ENCODE results near the gene BCORL1.

BCORL1 gene

DNA sequence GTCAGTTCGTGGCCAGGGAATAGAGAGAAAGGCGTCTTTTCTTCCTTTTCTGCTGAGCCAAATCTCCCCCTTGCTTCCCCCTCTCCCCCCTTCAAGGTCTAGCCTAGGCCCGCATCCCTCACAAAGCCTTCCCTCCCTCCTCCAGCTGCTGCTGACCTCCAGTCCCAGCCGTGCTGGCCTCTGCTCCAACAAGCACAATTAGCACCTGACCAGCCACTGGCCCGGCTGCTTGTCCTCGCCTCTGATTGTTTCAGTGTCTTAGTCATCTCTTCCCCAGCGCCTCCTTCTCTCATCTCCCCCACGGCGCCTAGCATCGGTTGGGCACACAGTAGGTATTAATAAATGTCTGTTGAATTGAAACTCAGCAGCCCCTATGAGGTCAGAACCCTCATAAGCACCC is 123.6 kb downstream of the BCORL1 start:
- H3K4me3 ChIP-seq (ENCODE audit: low read depth, low read length), result no peak overlapping the region
- TF ChIP-seq, protein P1, sequence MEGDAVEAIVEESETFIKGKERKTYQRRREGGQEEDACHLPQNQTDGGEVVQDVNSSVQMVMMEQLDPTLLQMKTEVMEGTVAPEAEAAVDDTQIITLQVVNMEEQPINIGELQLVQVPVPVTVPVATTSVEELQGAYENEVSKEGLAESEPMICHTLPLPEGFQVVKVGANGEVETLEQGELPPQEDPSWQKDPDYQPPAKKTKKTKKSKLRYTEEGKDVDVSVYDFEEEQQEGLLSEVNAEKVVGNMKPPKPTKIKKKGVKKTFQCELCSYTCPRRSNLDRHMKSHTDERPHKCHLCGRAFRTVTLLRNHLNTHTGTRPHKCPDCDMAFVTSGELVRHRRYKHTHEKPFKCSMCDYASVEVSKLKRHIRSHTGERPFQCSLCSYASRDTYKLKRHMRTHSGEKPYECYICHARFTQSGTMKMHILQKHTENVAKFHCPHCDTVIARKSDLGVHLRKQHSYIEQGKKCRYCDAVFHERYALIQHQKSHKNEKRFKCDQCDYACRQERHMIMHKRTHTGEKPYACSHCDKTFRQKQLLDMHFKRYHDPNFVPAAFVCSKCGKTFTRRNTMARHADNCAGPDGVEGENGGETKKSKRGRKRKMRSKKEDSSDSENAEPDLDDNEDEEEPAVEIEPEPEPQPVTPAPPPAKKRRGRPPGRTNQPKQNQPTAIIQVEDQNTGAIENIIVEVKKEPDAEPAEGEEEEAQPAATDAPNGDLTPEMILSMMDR (IDR thresholded peaks at IDR 0.05; ENCODE audit: control insufficient read depth, extremely low read depth, insufficient read depth), result no peak
- DNase-seq (ENCODE audit: low read depth), result no peak

Data from LNCaP clone FGC (cell line).